ENCODE results near the gene CFAP299.

GRCh38 chr4:80925293-80925692 is 589.8 kb downstream of the CFAP299 start:
- TF ChIP-seq CTCF (IDR thresholded peaks at IDR 0.05) = no peak
- no peak for TF ChIP-seq POLR2A (IDR thresholded peaks at IDR 0.05)

Measured in right lobe of liver (tissue), 4 donors.